ENCODE results near the gene NUDT16L1. TPM values are rescaled to one million over a fixed set of nuclear protein-coding genes. Genes with fewer than 3 reads are reported as not detected.
A peak's percentile ranks its signal among the peaks of the same experiment; 100 is the strongest.

The NUDT16L1 gene
- total and polyA plus RNA-seq, 7 donors, result 6.3 to 20.2 (median 7.7) TPM

DNA sequence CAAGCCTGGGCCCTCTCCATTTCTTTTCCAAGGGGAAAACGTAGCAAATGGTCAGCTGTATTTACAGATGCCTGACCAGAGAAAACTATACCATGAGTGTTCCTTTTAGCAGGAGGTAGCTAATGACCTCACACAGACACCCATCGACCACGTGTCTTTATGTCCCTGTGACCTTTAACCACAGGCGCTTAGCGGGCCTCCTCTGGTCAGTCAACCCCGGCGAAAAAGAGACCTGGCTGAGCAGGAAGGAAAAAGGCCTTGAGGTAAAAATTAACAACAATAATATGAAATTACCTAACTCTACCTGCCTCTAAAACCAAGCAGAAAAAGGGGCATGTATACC lies 9.1 kb downstream of the NUDT16L1 start:
- ATAC-seq, result no peak
- intact Hi-C loops (cut with DNase I), result no loop called here
- Histone ChIP-seq H3K4me3 (no peak overlapping the region), H3K27ac (no peak overlapping the region), H3K36me3 (ENCODE audit: insufficient read depth in 1 of 2, low read depth in 1 of 2) (peaks cover 7 to 83% of the 10 kb centered on the region in 2 donors), H3K4me1 (no peaks in the 10 kb centered on the region), H3K27me3 (ENCODE audit: insufficient read depth in 3 of 3, low read length in 2 of 3) (no peaks in the 10 kb centered on the region), H3K9me3 (no peaks in the 10 kb centered on the region)
- TF ChIP-seq CTCF (IDR thresholded peaks at IDR 0.05), result no peak
- peak in 1 of 2 donors; percentile 6 for DNase-seq
- WGBS, 3 donors, result 72 to 74% (median 73%) methylated on average over 7 of the region's 7 CpGs

GRCh38 chr16:4703906-4704305 lies 10.5 kb downstream of the NUDT16L1 start:
- H3K9me3 ChIP-seq, result no peaks in the 10 kb centered on the region
- ATAC-seq (no peak), DNase-seq (peak in 1 of 2 donors; percentile 19)
- TF ChIP-seq CTCF (IDR thresholded peaks at IDR 0.05), result no peak
- peaks cover 7 to 75% of the 10 kb centered on the region in 2 donors for H3K36me3 ChIP-seq (ENCODE audit: insufficient read depth in 1 of 2, low read depth in 1 of 2)
- H3K4me3 ChIP-seq, result no peak overlapping the region
- H3K4me1 ChIP-seq, result no peaks in the 10 kb centered on the region
- 85 to 89% (median 87%) methylated on average over 7 of the region's 7 CpGs for WGBS, 3 donors
- intact Hi-C loops (cut with DNase I), result no loop called here
- H3K27ac ChIP-seq, result no peak overlapping the region
- H3K27me3 ChIP-seq (ENCODE audit: insufficient read depth in 3 of 3, low read length in 2 of 3), result no peaks in the 10 kb centered on the region

DNA sequence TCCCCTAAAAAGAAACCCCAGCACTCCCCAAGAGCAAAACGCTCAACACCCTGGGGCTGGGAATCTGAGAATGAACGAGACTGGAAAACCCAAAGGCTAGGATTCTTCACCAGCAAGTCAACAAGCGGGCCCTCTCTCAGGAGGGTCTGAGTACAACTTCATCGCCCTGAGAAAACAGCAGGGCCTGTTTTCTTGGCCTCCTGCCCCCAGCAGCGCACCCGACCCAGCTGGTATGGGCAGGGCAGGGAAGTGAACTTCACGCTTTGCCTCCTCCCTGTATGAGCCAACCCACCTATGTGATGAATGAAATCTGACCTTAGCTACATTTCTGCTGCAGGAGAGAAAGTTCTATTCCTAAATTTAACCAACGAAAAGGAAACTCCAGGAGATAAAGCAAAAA lies 11.1 kb downstream of the NUDT16L1 start:
- H3K4me1 ChIP-seq, result no peaks in the 10 kb centered on the region
- intact Hi-C loops (cut with DNase I), result no loop called here
- H3K9me3 ChIP-seq, result no peaks in the 10 kb centered on the region
- H3K27ac ChIP-seq, result no peak overlapping the region
- DNase-seq (peak in 1 of 2 donors; percentile 32), ATAC-seq (no peak)
- no peak for TF ChIP-seq CTCF (IDR thresholded peaks at IDR 0.05)
- 83 to 85% (median 84%) methylated on average over 8 of the region's 8 CpGs for WGBS, 3 donors
- peaks cover 7 to 75% of the 10 kb centered on the region in 2 donors for H3K36me3 ChIP-seq (ENCODE audit: insufficient read depth in 1 of 2, low read depth in 1 of 2)
- no peak overlapping the region for H3K4me3 ChIP-seq
- H3K27me3 ChIP-seq (ENCODE audit: insufficient read depth in 3 of 3, low read length in 2 of 3), result no peaks in the 10 kb centered on the region

DNA sequence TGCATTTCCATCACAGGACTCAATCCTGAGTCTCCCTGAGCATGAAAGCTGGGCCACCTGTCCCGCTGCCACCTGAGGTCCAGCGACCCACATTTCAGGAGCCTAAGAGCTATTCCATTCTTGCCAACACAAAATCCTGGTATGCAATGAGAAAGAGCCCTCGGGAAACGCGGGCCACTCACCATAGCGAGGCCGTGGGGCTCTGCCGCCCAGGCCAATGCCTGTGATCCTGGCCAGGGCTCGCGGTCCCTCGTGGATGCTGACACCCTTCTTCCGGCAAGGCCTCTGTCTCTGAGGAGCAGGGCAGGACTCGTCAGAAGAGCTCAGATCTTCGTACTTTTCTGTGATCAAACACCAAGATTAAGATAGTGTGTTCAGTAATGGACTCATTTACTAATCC lies 11.6 kb downstream of the NUDT16L1 start:
- Histone ChIP-seq H3K4me3 (no peak overlapping the region), H3K9me3 (no peaks in the 10 kb centered on the region), H3K27me3 (ENCODE audit: insufficient read depth in 3 of 3, low read length in 2 of 3) (no peaks in the 10 kb centered on the region), H3K4me1 (no peaks in the 10 kb centered on the region), H3K27ac (no peak overlapping the region), H3K36me3 (ENCODE audit: insufficient read depth in 1 of 2, low read depth in 1 of 2) (peaks cover 7 to 75% of the 10 kb centered on the region in 2 donors)
- intact Hi-C loops (cut with DNase I), result no loop called here
- ATAC-seq, result no peak
- peak in 1 of 2 donors; percentile 32 for DNase-seq
- 94 to 95% (median 94%) methylated on average over 14 of the region's 14 CpGs for WGBS, 3 donors
- no peak for TF ChIP-seq CTCF (IDR thresholded peaks at IDR 0.05)

DNA sequence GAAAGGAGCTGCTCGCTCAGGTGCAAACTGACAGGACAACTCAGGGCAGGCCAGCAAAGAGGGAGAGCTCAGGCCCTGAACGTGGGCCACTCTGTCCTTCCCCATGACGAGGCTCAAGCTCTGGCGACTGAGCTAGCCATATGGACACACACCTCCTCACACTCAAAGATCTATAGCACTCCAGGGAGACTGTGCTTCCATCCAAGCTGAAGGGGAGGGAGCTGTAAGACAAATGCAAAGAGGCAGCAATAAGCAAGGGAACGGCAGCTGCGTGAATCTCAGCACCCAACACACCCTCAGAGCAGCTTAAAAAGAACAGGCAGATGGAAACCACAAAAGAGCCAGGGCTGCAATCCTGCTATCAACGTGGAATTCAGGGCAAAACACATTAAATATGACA lies 13.5 kb downstream of the NUDT16L1 start:
- intact Hi-C loops (cut with DNase I), result loop anchor here in 1 of 2 donors (1.0 kb wide), 1 partner anchor 19 kb away; no protein-coding TSS in a partner anchor
- WGBS, 3 donors, result 72 to 77% (median 75%) methylated on average over 7 of the region's 7 CpGs
- Histone ChIP-seq H3K9me3 (no peaks in the 10 kb centered on the region), H3K27ac (no peak overlapping the region), H3K4me1 (no peaks in the 10 kb centered on the region), H3K27me3 (ENCODE audit: insufficient read depth in 3 of 3, low read length in 2 of 3) (no peaks in the 10 kb centered on the region), H3K36me3 (ENCODE audit: insufficient read depth in 1 of 2, low read depth in 1 of 2) (peaks cover 0 to 67% of the 10 kb centered on the region in 2 donors), H3K4me3 (no peak overlapping the region)
- DNase-seq (peak in 1 of 2 donors; percentile 23), ATAC-seq (no peak)
- no peak for TF ChIP-seq CTCF (IDR thresholded peaks at IDR 0.05)
